ENCODE measurements around the gene IRF6.

GRCh38 chr1:209789245-209789644 is 16.7 kb downstream of the IRF6 start:
- no peak for TF ChIP-seq CTCF (IDR thresholded peaks at IDR 0.05 in 2 of 3, conservative IDR thresholded peaks at IDR 0.05 in 1 of 3; ENCODE audit: borderline replicate concordance in 1 of 3, insufficient read depth in 1 of 3, low read depth in 2 of 3, low read length in 2 of 3)
- no peak for TF ChIP-seq POLR2AphosphoS5 (IDR thresholded peaks at IDR 0.05; ENCODE audit: low read depth, low read length)
